ENCODE data around the gene D2HGDH.

DNA sequence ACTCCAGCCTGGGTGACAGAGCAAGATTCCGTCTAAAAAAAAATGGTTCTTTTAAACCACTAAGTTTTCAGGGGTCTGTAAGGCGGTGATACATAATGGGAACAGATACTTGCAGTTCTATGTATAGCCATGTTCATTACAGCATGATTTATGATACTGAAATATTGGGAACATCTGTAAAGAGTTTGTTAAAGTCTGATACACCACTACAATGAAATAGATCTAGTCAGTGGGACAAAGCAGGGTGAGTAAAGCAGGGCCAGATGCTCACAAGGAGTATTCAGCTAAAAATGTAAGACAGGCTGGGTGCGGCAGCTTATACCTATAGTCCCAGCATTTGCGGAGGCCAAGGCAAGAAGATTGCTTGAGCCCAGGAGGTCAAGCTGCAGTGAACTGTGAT is 38.8 kb upstream of the D2HGDH start:
- TF ChIP-seq POLR2AphosphoS5 (IDR thresholded peaks at IDR 0.05; ENCODE audit: low read depth, low read length), result no peak
- TF ChIP-seq, protein P1, sequence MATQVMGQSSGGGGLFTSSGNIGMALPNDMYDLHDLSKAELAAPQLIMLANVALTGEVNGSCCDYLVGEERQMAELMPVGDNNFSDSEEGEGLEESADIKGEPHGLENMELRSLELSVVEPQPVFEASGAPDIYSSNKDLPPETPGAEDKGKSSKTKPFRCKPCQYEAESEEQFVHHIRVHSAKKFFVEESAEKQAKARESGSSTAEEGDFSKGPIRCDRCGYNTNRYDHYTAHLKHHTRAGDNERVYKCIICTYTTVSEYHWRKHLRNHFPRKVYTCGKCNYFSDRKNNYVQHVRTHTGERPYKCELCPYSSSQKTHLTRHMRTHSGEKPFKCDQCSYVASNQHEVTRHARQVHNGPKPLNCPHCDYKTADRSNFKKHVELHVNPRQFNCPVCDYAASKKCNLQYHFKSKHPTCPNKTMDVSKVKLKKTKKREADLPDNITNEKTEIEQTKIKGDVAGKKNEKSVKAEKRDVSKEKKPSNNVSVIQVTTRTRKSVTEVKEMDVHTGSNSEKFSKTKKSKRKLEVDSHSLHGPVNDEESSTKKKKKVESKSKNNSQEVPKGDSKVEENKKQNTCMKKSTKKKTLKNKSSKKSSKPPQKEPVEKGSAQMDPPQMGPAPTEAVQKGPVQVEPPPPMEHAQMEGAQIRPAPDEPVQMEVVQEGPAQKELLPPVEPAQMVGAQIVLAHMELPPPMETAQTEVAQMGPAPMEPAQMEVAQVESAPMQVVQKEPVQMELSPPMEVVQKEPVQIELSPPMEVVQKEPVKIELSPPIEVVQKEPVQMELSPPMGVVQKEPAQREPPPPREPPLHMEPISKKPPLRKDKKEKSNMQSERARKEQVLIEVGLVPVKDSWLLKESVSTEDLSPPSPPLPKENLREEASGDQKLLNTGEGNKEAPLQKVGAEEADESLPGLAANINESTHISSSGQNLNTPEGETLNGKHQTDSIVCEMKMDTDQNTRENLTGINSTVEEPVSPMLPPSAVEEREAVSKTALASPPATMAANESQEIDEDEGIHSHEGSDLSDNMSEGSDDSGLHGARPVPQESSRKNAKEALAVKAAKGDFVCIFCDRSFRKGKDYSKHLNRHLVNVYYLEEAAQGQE (IDR thresholded peaks at IDR 0.05; ENCODE audit: insufficient read depth in 1 of 2, low read depth in 2 of 2, low read length in 2 of 2), result no peak
- no peak for TF ChIP-seq TAF1 (IDR thresholded peaks at IDR 0.05; ENCODE audit: borderline replicate concordance, insufficient read depth, low read length)

Measured in PFSK-1 (cell line).